A673 (cell line): Measurements from ENCODE around the gene ATP6V1D. TPM values are rescaled to one million over a fixed set of nuclear protein-coding genes. Genes with fewer than 3 reads are reported as not detected.

Source experiments
- BruUV-seq: library from RNA; stranded (reverse); fragments of 400-500 nt; replicated peaks from 2 replicates; lab custom pipeline; 2021; lab: Mats Ljungman, UMichigan
- CTCF ChIA-PET: fragments of 300-600 bp; sonication (Branson Sonifier 250); formaldehyde crosslinking; loops from one replicate; lab custom pipeline; 2022; ENCODE audit warnings: antibody characterized with exemption; lab: Charles Lee
- POLR2A ChIA-PET: fragments of 300-600 bp; sonication (Branson Sonifier 250); formaldehyde crosslinking; loops from one replicate; lab custom pipeline; 2022; ENCODE audit warnings: antibody characterized with exemption; ENCODE audit not compliant: low non-redundant PET; lab: Charles Lee
- DNase-seq: peaks from one replicate; pipeline ENCODE4 v3.0.0-alpha.2; 2015; ENCODE audit warnings: low spot score
- H3K27ac ChIP-seq: fragments of 200-600 bp; sonication (generic); 2 replicates; pipeline ENCODE4 v1.5.1; 2016; ENCODE audit warnings: mixed run types, low read depth, mild to moderate bottlenecking, mixed read lengths, antibody characterized with exemption, low read length; ENCODE audit not compliant: poor library complexity, severe bottlenecking
- H3K27me3 ChIP-seq: fragments of 200-600 bp; sonication (generic); replicated peaks from 2 replicates; pipeline ENCODE4 v1.6.1; 2017; ENCODE audit warnings: mixed run types, low read depth, mild to moderate bottlenecking, mixed read lengths, antibody characterized with exemption, low read length; ENCODE audit not compliant: insufficient read depth, poor library complexity
- H3K36me3 ChIP-seq: fragments of 200-600 bp; sonication (generic); 2 replicates; pipeline ENCODE4 v1.6.1; 2016; ENCODE audit warnings: mixed run types, mild to moderate bottlenecking, mixed read lengths, antibody characterized with exemption, low read length; ENCODE audit not compliant: insufficient read depth, poor library complexity, severe bottlenecking
- H3K4me1 ChIP-seq: fragments of 200-600 bp; sonication (generic); 2 replicates; pipeline ENCODE4 v1.6.1; 2017; ENCODE audit warnings: mixed run types, mild to moderate bottlenecking, mixed read lengths, antibody characterized with exemption, low read length; ENCODE audit not compliant: insufficient read depth, poor library complexity, severe bottlenecking
- H3K4me3 ChIP-seq: fragments of 200-600 bp; sonication (generic); 2 replicates; pipeline ENCODE4 v1.5.1; 2016; ENCODE audit warnings: low read depth, mixed run types, mild to moderate bottlenecking, mixed read lengths, low read length; ENCODE audit not compliant: poor library complexity, severe bottlenecking
- H3K9me3 ChIP-seq: fragments of 200-600 bp; sonication (generic); 2 replicates; pipeline ENCODE4 v1.6.1; 2016; ENCODE audit warnings: mixed run types, low read depth, mild to moderate bottlenecking, mixed read lengths, antibody characterized with exemption, low read length; ENCODE audit not compliant: poor library complexity, severe bottlenecking
- CTCF ChIP-seq: fragments of 300-800, 200-600 bp; sonication (generic); conservative IDR thresholded peaks from 2 replicates; pipeline ENCODE4 v1.5.1; 2017; ENCODE audit warnings: low read depth, mild to moderate bottlenecking, antibody characterized with exemption, low read length, moderate library complexity, mixed read lengths
- EZH2 ChIP-seq: fragments of 200-600 bp; sonication (generic); IDR thresholded peaks from 2 replicates; pipeline ENCODE4 v1.6.1; 2017; ENCODE audit warnings: borderline replicate concordance, low read depth, mild to moderate bottlenecking, mixed read lengths, antibody characterized with exemption, low read length; ENCODE audit not compliant: poor library complexity, severe bottlenecking
- intact Hi-C: fragments of 100-400 bp; cut with micrococcal nuclease; formaldehyde crosslinking; loops from one replicate; pipeline ENCODE4 v1.10.0; 2022; ENCODE audit not compliant: unreplicated experiment
- total RNA-seq: library from RNA; stranded (reverse); gene quantifications from 2 replicates; pipeline ENCODE4 v1.2.3, GENCODE V29; 2021

ATP6V1D gene
- total RNA-seq, 1 experiment from 2014 or later, result 122 TPM

- ChIA-PET POLR2A (no interaction called here), CTCF (no interaction called here)
- no peaks in the 10 kb centered on the region for H3K4me1 ChIP-seq
- H3K36me3 ChIP-seq, result no peaks in the 10 kb centered on the region
- H3K4me3 ChIP-seq, result no peak overlapping the region
- no TSS peak for BruUV-seq
- DNase-seq, result no peak
- intact Hi-C loops, result no loop called here
- no peak for TF ChIP-seq EZH2
- TF ChIP-seq CTCF, result no peak
- no peaks in the 10 kb centered on the region for H3K27me3 ChIP-seq
- H3K9me3 ChIP-seq, result no peaks in the 10 kb centered on the region
- no peak overlapping the region for H3K27ac ChIP-seq
Measured at GRCh38 chr14:67400434-67400833, 40.8 kb upstream of the ATP6V1D start.

- Histone ChIP-seq H3K36me3 (no peaks in the 10 kb centered on the region), H3K27me3 (no peaks in the 10 kb centered on the region), H3K4me1 (no peaks in the 10 kb centered on the region), H3K27ac (no peak overlapping the region), H3K4me3 (no peak overlapping the region), H3K9me3 (no peaks in the 10 kb centered on the region)
- DNase-seq, result no peak
- TF ChIP-seq CTCF (no peak), EZH2 (no peak)
- BruUV-seq, result no TSS peak
- ChIA-PET POLR2A (interaction anchor here (0.6 kb wide), 1 partner anchor 8 kb away, joined by 3 read pairs; no protein-coding TSS in a partner anchor), CTCF (no interaction called here)
- intact Hi-C loops, result no loop called here
Measured at GRCh38 chr14:67397536-67397935, 37.9 kb upstream of the ATP6V1D start.

GRCh38 chr14:67396381-67396970, 36.9 kb upstream of the ATP6V1D start:
- TF ChIP-seq CTCF (no peak), EZH2 (no peak)
- CTCF ChIA-PET, result no interaction called here
- no peaks in the 10 kb centered on the region for H3K36me3 ChIP-seq
- no peaks in the 10 kb centered on the region for H3K27me3 ChIP-seq
- H3K4me3 ChIP-seq, result no peak overlapping the region
- no TSS peak for BruUV-seq
- H3K27ac ChIP-seq, result no peak overlapping the region
- intact Hi-C loops, result no loop called here
- H3K9me3 ChIP-seq, result no peaks in the 10 kb centered on the region
- POLR2A ChIA-PET, result interaction anchor here (0.5 kb wide), 1 partner anchor 35 kb away, joined by 6 read pairs; no protein-coding TSS in a partner anchor
- no peaks in the 10 kb centered on the region for H3K4me1 ChIP-seq
- DNase-seq, result peak; percentile 21
